HG03460 (cell line): ENCODE results near the gene ZNF506.
A peak's percentile ranks its signal among the peaks of the same experiment; 100 is the strongest.
"Not testable (repeated sequence)": the region's sequence is repeated elsewhere in the genome, so short reads cannot be mapped to it uniquely, and the experiment has no call there.

Experiments used
- ATAC-seq: cut with Tn5 transposase; IDR thresholded peaks from one replicate; pipeline ENCODE4 v1.9.1; 2021; ENCODE audit not compliant: unreplicated experiment

The ZNF506 gene

GRCh38 chr19:19821366-19821951 is at the start of gene ZNF506:
TSS of gene ZNF506 (minus strand) at chr19:19821750. CDS start at chr19:19821603, 147 bp downstream.
- ATAC-seq = no peak

DNA sequence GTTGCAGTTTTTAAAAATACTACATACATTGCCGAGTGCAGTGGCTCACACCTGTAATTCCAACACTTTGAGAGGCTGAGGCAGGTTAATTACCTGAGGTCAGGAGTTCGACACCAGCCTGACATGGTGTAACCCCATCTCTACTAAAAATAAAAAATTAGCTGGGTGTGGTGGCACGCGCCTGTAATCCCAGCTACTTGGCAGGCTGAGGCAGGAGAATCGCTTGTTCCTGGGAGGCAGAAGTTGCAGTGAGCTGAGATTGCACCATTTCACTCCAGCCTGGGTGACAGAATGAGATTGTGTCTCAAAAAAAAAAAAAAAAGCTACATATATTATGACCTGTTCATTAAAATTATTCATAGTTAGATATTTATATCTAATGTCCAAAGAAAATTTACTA is 48.5 kb upstream of the ZNF506 start:
- not testable (repeated sequence) for ATAC-seq

DNA sequence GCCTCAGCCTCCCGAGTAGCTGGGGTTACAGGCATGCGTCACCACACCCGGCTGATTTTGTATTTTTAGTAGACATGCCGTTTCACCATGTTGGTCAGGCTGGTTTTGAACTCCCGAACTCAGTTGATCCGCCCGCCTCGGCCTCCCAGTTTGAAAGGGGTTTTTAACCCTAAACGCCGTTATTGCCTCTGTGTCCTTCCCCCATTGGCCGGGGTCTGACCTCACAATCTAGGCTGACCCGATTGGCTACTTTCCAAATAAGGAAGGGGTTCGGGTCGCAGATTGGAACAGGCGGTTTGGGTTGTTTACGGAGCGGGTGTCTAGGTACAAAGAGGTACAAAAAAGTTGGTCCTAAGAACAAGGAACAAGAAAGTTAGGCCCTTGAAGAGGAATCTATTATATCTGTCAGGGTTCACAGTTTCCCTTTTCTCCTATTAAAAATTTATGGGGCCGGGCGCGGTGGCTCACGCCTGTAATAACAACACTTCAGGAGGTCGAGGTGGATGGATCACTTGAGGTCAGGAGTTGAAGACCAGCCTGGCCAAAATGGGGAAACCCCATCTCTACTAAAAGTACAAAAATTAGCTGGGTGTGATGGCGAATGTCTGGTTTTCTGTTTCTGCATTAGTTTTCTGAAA is 45.2 kb upstream of the ZNF506 start:
- no peak for ATAC-seq

DNA sequence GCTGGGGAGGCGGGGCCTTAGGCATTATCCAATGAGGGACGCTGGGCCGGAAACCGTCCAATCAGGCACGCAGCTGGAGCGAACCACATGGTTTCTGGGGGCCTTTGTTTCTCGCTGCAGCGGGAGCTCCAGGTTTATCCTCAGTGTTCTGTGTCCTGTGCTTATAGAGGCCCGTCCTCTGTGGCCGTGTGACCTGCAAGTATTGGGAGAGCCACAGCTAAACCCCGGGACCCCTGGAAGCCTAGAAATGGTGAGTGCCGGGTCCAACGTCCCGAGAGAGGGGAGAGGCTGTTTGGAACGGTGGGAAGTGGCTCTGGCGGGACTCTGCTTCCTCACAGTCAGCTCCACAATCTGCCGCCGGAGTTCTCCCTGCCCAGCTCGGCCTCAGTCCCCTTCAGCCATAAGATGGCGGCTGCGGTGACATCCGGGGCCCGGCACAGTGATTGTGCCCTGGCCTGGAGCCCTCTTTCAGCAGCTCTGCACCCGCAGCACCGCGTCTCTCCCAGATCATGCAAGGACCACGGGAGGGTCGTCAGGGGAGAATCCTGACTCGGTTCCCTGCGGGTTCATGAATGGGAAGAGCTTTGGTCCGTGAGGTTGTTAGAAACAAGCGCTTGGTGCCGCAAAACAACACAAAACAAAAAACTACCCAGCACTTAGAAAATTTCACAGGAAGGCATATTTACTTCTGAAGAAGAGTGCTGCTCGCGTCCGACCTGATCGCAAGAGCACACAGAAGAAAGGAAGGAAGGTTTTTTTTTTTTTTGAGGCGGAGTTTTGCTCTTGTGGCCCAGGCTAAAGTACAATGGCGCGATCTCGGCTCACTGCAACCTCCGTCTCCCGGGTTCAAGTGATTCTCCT is 44.4 kb upstream of the ZNF506 start, which contains the start of gene ZNF253:
Gene ZNF253, plus strand, starts transcription at position 133 of the 861 bp plus-strand sequence. Its CDS starts 115 bp downstream, at position 248.
- ATAC-seq = peak; percentile 95

- ATAC-seq = no peak
Measured at GRCh38 chr19:19860756-19861390, 39.3 kb upstream of the ZNF506 start.

DNA sequence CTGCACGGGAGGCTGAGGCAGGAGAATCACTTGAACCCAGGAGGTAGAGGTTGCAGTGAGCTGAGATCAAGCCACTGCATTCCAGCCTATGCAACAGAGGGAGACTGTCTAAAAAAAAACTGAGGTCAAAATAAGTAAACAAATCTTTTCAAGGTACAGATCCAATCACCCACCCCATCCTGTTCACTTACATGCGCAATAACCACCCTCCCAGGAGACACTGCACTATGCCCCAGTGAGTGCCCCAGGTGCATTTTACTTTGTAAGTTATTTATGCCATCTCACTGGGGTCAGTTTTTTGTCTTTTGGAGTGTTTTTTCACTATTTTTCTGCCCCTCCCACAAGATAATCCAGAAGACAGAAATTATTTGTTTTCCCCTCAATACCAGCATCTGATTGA is 37.2 kb upstream of the ZNF506 start:
- ATAC-seq = no peak

DNA sequence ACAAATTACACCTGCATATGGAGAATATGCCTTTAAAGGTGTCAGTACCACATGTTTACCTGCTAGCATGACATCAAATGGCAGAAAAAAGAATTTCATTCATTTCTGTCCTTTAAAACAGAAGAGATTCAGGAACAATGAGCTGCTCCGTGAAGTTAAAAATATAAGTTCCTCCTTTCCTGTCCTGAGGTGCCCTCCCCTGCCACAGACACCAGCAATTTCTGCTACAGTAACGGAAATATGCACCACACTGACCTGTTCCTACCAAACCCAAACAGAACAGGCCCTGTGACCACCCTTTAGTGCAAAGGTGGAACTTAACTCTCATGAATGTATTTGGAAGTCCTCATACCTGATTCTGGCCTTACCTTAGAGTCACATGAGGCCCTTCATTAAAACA is 30.2 kb upstream of the ZNF506 start:
- not testable (repeated sequence) for ATAC-seq

DNA sequence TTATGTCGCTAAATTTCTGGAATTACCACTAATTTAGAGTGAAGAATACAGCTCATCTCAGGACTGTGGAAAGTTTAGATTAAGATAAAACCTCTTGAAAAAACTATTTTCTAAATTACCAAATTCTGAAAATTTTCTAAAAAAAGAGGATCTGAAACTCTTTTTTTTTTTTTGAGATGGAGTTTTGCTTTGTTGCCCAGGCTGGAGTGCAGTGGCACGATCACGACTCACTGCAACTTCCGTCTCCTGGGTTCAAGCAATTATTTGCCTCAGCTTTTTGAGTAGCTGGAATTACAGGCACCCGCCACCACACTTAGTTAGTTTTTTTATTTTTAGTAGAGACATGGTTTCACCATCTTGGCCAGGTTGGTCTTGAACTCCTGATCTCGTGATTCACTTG is 27.5 kb upstream of the ZNF506 start:
- ATAC-seq = no peak

DNA sequence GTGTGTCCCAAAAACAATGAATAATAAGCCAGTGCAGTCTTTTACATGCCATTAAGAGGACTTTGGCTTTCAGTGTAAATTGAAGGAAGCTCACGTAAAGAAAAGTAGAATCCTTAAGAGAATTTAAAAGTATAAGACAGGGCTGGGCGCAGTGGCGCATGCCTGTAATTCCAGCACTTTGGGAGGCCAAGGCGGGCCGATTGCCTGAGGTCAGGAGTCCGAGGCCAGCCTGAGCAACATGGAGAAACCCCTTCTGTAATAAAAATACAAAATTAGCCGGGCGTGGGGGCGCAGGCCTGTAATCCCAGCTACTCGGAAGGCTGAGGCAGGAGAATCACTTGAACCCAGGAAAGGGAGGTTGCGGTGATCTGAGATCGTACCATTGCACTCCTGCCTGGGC is 26.2 kb upstream of the ZNF506 start:
- no peak for ATAC-seq

DNA sequence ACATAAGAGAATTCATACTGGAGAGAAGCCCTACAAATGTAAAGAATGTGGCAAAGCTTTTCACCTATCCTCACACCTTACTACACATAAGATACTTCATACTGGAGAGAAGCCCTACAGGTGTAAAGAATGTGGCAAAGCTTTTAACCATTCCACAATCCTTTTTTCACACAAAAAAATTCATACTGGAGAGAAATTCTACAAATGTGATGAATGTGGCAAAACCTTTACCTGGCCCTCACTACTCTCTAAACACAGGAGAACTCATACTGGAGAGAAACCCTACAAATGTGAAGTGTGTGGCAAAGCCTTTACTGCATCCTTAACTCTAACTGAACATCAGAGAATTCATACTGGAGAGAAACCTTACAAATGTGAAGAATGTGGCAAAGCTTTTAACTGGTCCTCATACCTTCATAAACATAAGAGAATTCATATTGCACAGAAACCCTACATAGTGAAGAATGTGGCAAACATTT is 14.0 kb upstream of the ZNF506 start:
- ATAC-seq = no peak

DNA sequence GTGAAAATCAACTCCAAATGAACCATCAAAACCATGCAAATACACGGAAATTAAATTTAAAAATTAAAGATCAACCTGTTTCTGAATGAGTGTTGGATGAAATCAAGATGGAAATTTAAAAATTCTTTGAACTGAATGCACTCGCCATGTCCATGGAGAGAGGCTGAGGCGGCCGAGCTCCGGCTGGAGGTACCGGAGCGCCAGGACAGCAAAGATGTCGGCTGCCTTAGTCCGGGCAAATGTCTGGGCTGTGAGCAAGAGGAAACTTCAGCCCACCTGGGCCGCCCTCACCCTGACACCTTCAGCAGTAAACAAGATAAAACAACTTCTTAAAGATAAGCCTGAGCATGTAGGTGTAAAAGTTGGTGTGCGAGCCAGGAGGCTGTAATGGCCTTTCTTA is 5.3 kb upstream of the ZNF506 start:
- no peak for ATAC-seq

GRCh38 chr19:19823916-19824315 is 2.4 kb upstream of the ZNF506 start:
- ATAC-seq = no peak

- ATAC-seq = not testable (repeated sequence)
Measured at GRCh38 chr19:19821976-19822375, 426 bp upstream of the ZNF506 start.

DNA sequence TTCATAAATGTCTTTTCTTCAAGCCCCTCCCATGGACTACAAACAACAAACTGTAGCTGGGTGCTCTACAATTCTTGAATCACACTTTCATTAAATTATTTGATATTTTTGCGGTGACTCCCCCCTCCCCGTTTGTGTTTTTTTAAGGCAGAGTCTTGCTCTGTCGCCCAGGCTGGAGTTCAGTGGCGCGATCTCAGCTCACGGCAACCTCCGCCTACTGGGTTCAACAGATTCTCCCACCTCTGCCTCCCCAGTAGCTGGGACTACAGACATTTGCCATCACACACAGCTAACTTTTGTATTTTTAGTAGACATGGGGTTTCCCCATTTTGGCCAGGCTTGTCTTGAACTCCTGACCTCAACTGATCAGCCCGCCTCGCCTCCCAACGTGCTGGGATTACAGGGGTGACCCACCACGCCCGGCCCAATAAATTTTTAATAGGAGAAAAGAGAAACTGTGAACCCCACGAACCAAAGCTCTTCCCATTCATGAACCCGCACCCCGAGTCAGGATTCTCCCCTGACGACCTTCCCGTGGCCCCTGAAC is 703 bp downstream of the ZNF506 start:
- ATAC-seq = no peak

- no peak for ATAC-seq
Measured at GRCh38 chr19:19817357-19817756, 4.2 kb downstream of the ZNF506 start.

- ATAC-seq = no peak
Measured at GRCh38 chr19:19816679-19817078, 4.9 kb downstream of the ZNF506 start.

DNA sequence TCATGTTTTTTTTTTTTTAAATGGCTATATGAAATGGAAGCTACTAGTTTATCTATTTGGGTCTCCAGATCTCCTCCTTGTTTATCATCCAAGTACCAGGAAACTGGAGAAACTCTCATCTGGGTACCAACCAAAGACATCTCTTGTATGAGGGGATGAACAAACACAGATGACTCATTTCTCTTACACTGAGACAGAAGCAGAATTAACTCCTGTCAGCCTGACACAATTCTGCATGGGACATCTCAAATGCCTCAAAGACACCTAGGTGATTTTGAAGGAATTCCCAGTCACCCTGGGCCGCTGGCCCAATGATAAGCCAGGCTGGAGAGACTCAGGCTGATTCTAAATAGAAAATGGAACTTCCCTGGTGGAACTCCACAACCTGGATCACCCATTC is 9.6 kb downstream of the ZNF506 start:
- not testable (repeated sequence) for ATAC-seq

GRCh38 chr19:19805480-19805879 is 16.1 kb downstream of the ZNF506 start:
- no peak for ATAC-seq

- ATAC-seq = no peak
Measured at GRCh38 chr19:19788015-19788414, 33.5 kb downstream of the ZNF506 start.

DNA sequence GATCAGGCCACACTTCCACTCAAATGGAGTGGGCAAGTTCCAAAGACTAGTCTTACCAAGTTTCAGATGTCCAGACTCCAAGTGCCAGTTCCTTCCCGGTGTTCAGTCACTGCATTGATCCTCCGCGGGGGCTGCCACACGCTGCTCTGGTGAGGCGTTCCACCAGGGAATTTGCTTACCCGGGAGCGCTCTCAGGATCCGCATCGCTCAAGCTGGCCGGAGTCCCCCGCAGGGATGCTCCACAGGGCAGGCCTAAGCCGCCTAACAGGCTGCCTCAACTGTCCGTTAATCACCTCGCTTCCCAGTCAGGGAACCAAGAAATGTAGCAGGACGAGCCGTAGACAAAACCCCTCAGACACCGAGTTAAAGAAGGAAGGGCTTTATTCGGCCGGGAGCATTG is 36.1 kb downstream of the ZNF506 start:
- not testable (repeated sequence) for ATAC-seq

DNA sequence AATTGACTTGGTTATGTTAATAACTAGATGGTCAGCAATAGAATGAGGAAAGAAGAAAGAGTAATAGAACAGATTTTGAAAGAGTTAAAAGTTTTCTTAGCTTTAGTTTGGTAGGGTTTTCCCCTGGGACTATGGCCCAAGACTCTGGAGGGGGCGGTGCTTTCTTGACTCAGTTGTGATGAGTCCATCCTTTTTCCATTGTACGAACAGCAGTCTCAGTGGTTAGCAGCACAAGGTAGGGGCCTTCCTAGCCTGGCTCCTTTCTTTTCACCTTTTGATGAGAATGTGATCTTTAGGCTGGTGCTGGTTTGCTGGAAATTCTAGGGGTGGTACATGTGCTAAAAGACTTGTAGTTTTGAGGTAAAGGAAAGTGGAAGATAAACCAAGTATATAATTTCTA is 38.8 kb downstream of the ZNF506 start:
- no peak for ATAC-seq
